ENCODE data around the gene FMNL2. TPM values are rescaled to one million over a fixed set of nuclear protein-coding genes. Genes with fewer than 3 reads are reported as not detected.

The FMNL2 gene
- total and polyA plus RNA-seq, 2 of the 4 experiments (the other 2 are of a cell fraction), result 10.9 to 11.4 TPM

DNA sequence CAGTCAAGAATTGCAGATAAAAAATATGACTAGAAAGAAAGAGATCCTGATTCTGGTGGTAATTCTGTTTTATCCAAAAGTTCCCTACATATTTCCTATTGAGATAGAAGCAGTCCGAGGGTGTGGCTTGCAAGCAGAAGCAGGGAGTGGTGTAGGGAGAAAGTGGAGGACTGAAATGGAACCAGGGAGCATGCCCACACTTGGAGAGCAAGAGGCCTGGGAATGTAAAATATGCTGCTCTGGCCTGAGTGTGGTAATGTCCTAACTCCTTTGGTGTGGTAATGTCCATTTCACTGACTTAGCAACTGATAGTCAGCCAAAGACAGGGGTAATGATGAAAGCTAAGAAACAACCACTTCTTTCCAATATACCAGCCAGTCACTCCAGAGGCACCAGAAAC is 30.1 kb upstream of the FMNL2 start:
- POLR2A ChIA-PET (ENCODE audit: unreplicated experiment), result no interaction called here
- no peak overlapping the region for H3K23ac ChIP-seq (ENCODE audit: low read depth, low read length)
- no peak overlapping the region for H3K9ac ChIP-seq (ENCODE audit: low read depth, low read length)
- H3K4me2 ChIP-seq (ENCODE audit: low read depth, low read length), result no peak overlapping the region
- no peak for DNase-seq
- TF ChIP-seq POLR2A (IDR thresholded peaks at IDR 0.05; ENCODE audit: low read depth, low read length), result no peak
- H3K4me1 ChIP-seq (ENCODE audit: control insufficient read depth, insufficient read depth, low read length), result no peaks in the 10 kb centered on the region
- H2BK15ac ChIP-seq (ENCODE audit: low read depth, low read length), result no peak overlapping the region
- no peaks in the 10 kb centered on the region for H4K20me1 ChIP-seq (ENCODE audit: insufficient read depth, low read length)
- H3K36me3 ChIP-seq (ENCODE audit: control insufficient read depth, insufficient read depth, low read length), result no peaks in the 10 kb centered on the region
- no peak overlapping the region for H3K18ac ChIP-seq (ENCODE audit: low read depth, low read length)
- peak; percentile 57 for ATAC-seq (ENCODE audit: low read depth)
- H3K14ac ChIP-seq (replicated peaks; ENCODE audit: low read depth, low read length), result no peak overlapping the region
- H2BK120ac ChIP-seq (ENCODE audit: low read depth, low read length), result no peak overlapping the region
- no peak overlapping the region for H2AFZ ChIP-seq (replicated peaks; ENCODE audit: low read length, poor library complexity)
- H2AK9ac ChIP-seq (replicated peaks; ENCODE audit: low read depth, low read length, poor library complexity), result no peak overlapping the region
- no peak overlapping the region for H3K4me3 ChIP-seq (ENCODE audit: insufficient read depth, low read depth, low read length)
- no peaks in the 10 kb centered on the region for H3K9me1 ChIP-seq (ENCODE audit: insufficient read depth, low read length)
- no peak overlapping the region for H4K8ac ChIP-seq (ENCODE audit: low read depth in 2 of 2, low read length in 2 of 2)
- H3K9me3 ChIP-seq (ENCODE audit: control insufficient read depth, insufficient read depth, low read length), result peaks cover 2% of the 10 kb centered on the region; the same call in 1 of the 2 replicates
- no CpG with 5 or more reads among the region's 1 CpG for WGBS, 2 experiments (ENCODE audit: extremely low coverage in 2 of 2, insufficient read length in 1 of 2)
- H4K5ac ChIP-seq (ENCODE audit: low read depth, low read length), result no peak overlapping the region
- no peak overlapping the region for H2AK5ac ChIP-seq (ENCODE audit: low read depth, low read length)
- peaks cover 4% of the 10 kb centered on the region for H3K27me3 ChIP-seq (ENCODE audit: control insufficient read depth, insufficient read depth, low read length)
- no peak overlapping the region for H3K56ac ChIP-seq (ENCODE audit: extremely low read depth, insufficient read depth, low read length)
- H2BK20ac ChIP-seq (ENCODE audit: low read depth, low read length), result no peak overlapping the region
- no peak overlapping the region for H4K91ac ChIP-seq (ENCODE audit: insufficient read depth, low read depth, low read length)
- H3K79me1 ChIP-seq (ENCODE audit: low read depth in 1 of 2, low read length in 2 of 2), result no peaks in the 10 kb centered on the region
- dilution Hi-C loops (cut with HindIII; ENCODE audit: low sequenced_read_pairs, unreplicated experiment), result no loop called here
- no peak overlapping the region for H3K4ac ChIP-seq (ENCODE audit: low read depth, low read length)
- no TSS peak for BruUV-seq (replicated peaks)
- in situ Hi-C loops (cut with MboI; ENCODE audit: low sequenced_read_pairs), result no loop called here
- CTCF ChIA-PET, result no interaction called here
- no peak overlapping the region for H2BK5ac ChIP-seq (ENCODE audit: low read depth, low read length, poor library complexity, severe bottlenecking)
- intact Hi-C loops (cut with micrococcal nuclease), result no loop called here
- no peak overlapping the region for H3K27ac ChIP-seq (ENCODE audit: insufficient read depth, low read length)

Measured in IMR-90 (cell line).